ENCODE results near the gene CD300LG.

Gene CD300LG

GRCh38 chr17:43907425-43907981 is 60.5 kb downstream of the CD300LG start, which contains the start of gene MPP2:
Gene MPP2, minus strand, starts transcription at chr17:43907536. Its CDS starts 3,076 bp downstream, at chr17:43904460.
- DNase-seq (ENCODE audit: low read depth), result peak; percentile 80

- DNase-seq (ENCODE audit: low read depth), result peak; percentile 78
These were observed 61.2 kb downstream of the CD300LG start for GRCh38 chr17:43907998-43908721.

DNA sequence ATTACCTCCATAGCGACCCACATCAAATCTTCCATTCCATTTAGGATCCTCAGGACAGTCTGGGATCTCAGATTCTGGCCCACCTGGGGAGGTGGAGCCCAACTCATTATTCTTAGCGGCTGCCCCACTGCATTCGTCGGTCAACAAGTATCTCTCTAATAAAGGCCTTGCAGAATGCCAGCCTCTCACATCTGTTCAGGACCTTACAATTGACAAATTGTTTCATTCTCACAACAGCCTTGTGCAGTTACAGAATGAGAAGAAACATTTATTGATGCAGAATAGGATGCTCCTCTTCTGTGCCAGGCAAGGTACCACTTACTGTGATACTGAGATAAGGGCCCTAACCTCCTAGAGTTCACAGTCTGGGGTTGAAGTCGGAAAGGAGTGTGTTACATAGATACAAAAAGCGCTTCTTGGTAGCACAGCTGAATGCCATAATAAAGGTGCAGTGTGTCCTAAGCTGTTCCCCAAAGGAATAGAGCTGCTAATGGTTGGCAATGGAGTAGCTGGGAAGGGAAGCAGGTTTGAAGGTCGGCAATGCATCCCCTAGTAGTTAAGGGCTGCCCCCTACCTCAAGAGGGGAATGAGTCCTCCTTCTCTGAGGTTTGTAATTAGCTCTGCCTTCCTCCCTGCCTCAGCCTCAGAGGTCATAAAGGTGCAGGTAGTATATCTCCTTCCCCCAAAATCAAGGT is 62.7 kb downstream of the CD300LG start:
- no peak for DNase-seq (ENCODE audit: low read depth)

DNA sequence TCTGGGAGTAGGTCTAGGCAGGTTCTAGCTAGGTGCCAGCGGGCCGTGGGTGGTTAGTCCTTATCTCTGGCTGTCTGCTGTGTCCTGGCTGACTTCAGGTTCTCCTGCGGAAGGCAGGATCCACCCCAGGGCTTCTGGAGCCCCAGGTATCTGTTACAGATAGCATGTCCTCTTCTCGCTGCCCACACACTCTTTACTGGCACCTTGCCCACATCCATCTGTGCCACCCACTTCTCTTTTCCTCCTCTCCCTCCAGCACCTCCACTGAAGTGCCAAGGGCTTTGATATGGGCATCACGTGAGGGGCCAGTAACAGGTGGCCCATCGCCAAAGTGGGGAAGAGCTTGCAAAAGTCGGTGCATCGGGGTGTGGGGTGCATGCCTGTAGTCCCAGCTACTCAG is 64.9 kb downstream of the CD300LG start:
- no peak for DNase-seq (ENCODE audit: low read depth)

- no peak for DNase-seq (ENCODE audit: low read depth)
These were observed 65.8 kb downstream of the CD300LG start for GRCh38 chr17:43912635-43913304.

Data from ELR (cell line).